ENCODE data around the gene CREB3L2. TPM values are rescaled to one million over a fixed set of nuclear protein-coding genes. Genes with fewer than 3 reads are reported as not detected.

The CREB3L2 gene
- polyA plus RNA-seq, 3 donors: 6.9 to 12.9 (median 11.9) TPM

GRCh38 chr7:137904833-137905232 lies 97.1 kb downstream of the CREB3L2 start:
- peaks cover 2 to 10% of the 10 kb centered on the region in 2 donors for H3K4me1 ChIP-seq (ENCODE audit: control insufficient read depth in 1 of 2, insufficient read depth in 2 of 2, low read length in 2 of 2)
- Mint-ChIP-seq H3K27me3 (ENCODE audit: low read depth in 3 of 3) (peaks cover 0 to 3% (median 0%) of the 10 kb centered on the region in 3 donors), H3K4me1 (peaks cover 10% of the 10 kb centered on the region), H3K9me3 (peaks cover 0 to 2% (median 0%) of the 10 kb centered on the region in 7 donors), H3K27ac (peak overlapping the region in 6 of 7 donors; percentile 18 to 82 (median 78)), H3K4me3 (no peak overlapping the region), H3K36me3 (peaks cover 65 to 87% of the 10 kb centered on the region in 2 donors)
- H3K4me3 ChIP-seq (replicated peaks in 1 of 3; ENCODE audit: low read depth in 2 of 3, low read length in 3 of 3): no peak overlapping the region
- no peaks in the 10 kb centered on the region for H3K79me2 ChIP-seq (ENCODE audit: insufficient read depth, low read length)
- intact Hi-C loops (cut with micrococcal nuclease): loop anchor here in 1 of 2 donors (10.0 kb wide), 1 partner anchor 830 kb away; no protein-coding TSS in a partner anchor
- no peaks in the 10 kb centered on the region for H3K9me3 ChIP-seq (replicated peaks in 1 of 2; ENCODE audit: control insufficient read depth in 1 of 2, insufficient read depth in 1 of 2, low read length in 2 of 2)
- H3K27ac ChIP-seq (ENCODE audit: low read depth in 1 of 2, low read length in 2 of 2): no peak overlapping the region
- H3K9ac ChIP-seq (ENCODE audit: insufficient read depth, low read length, poor library complexity, severe bottlenecking): no peak overlapping the region
- TF ChIP-seq CTCF (IDR thresholded peaks at IDR 0.05): no peak
- H3K4me2 ChIP-seq (replicated peaks; ENCODE audit: extremely low read depth, low read length, poor library complexity, severe bottlenecking): no peak overlapping the region
- no peaks in the 10 kb centered on the region for H3K27me3 ChIP-seq (ENCODE audit: control insufficient read depth in 2 of 2, insufficient read depth in 2 of 2, low read length in 2 of 2)
- no CpG with 5 or more reads among the region's 1 CpG for WGBS (ENCODE audit: insufficient coverage)
- H2AFZ ChIP-seq (ENCODE audit: insufficient read depth, low read depth, low read length, poor library complexity, severe bottlenecking): no peak overlapping the region
- DNase-seq: no peak
- H3K36me3 ChIP-seq (replicated peaks in 1 of 2; ENCODE audit: control insufficient read depth in 1 of 2, insufficient read depth in 2 of 2, low read length in 2 of 2): peaks cover 53 to 92% of the 10 kb centered on the region in 2 donors
- H4K20me1 ChIP-seq (ENCODE audit: insufficient read depth, low read length): no peaks in the 10 kb centered on the region

DNA sequence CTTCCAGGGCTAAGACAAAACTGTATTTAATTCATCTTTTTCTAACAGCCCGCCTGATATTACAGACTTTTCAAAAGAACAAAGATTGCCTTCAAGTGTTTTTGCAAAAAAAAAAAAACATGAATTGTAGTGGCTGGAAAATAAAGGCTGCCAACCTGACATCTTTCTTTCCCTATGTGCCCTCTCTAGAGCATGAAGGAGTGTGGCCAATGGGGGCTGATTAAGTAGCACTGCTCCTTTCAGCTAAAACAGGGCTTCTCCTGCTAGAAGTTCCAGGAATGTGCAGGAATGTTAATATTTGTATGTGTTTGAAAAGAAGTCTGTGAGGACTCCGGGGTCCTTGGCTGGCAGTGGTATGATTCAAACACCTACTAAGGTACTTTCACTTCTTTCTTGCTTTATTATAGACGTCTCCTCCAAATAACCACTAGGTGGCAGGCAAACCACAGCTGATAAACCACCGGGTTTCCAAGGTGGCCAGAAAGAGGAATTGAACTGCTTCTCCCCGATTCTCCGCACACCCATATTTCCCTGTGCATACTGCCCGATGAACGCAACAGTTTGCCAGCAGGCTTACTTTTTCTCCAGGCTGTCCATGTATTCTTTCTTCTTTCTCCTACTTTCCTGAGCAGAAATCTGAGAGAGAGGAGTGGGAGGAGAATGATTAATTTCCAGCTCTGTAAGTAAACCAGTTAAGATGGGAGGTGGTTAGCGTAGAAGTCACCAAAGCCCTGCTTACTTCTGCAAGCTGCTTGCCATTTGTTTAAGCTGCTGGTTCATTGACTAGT lies 98.3 kb downstream of the CREB3L2 start:
- H3K4me1 Mint-ChIP-seq: peaks cover 22% of the 10 kb centered on the region
- H3K4me3 Mint-ChIP-seq: no peak overlapping the region
- H4K20me1 ChIP-seq (ENCODE audit: insufficient read depth, low read length): no peaks in the 10 kb centered on the region
- DNase-seq: peak; percentile 73 to 83 (median 79)
- no peaks in the 10 kb centered on the region for H3K79me2 ChIP-seq (ENCODE audit: insufficient read depth, low read length)
- no peak overlapping the region for H3K4me3 ChIP-seq (replicated peaks in 1 of 3; ENCODE audit: low read depth in 2 of 3, low read length in 3 of 3)
- H3K4me2 ChIP-seq (replicated peaks; ENCODE audit: extremely low read depth, low read length, poor library complexity, severe bottlenecking): peak overlapping the region; percentile 50
- H3K36me3 Mint-ChIP-seq: peaks cover 59 to 78% of the 10 kb centered on the region in 2 donors
- peaks cover 0 to 3% (median 0%) of the 10 kb centered on the region in 3 donors for H3K27me3 Mint-ChIP-seq (ENCODE audit: low read depth in 3 of 3)
- H2AFZ ChIP-seq (ENCODE audit: insufficient read depth, low read depth, low read length, poor library complexity, severe bottlenecking): peak overlapping the region; percentile 63
- peaks cover 42 to 79% of the 10 kb centered on the region in 2 donors for H3K36me3 ChIP-seq (replicated peaks in 1 of 2; ENCODE audit: control insufficient read depth in 1 of 2, insufficient read depth in 2 of 2, low read length in 2 of 2)
- peak overlapping the region in 5 of 7 donors; percentile 46 to 75 (median 60) for H3K27ac Mint-ChIP-seq
- H3K27ac ChIP-seq (ENCODE audit: low read depth in 1 of 2, low read length in 2 of 2): peak overlapping the region in 1 of 2 donors; percentile 18
- 0% methylated on average over 1 of the region's 9 CpGs for WGBS (ENCODE audit: insufficient coverage)
- H3K27me3 ChIP-seq (ENCODE audit: control insufficient read depth in 2 of 2, insufficient read depth in 2 of 2, low read length in 2 of 2): no peaks in the 10 kb centered on the region
- peaks cover 0 to 4% (median 0%) of the 10 kb centered on the region in 7 donors for H3K9me3 Mint-ChIP-seq
- peak; percentile 87 for TF ChIP-seq CTCF (IDR thresholded peaks at IDR 0.05)
- intact Hi-C loops (cut with micrococcal nuclease): loop anchor here (2.0 to 10.0 kb wide), 3 partner anchors 105 to 835 kb away; no protein-coding TSS in a partner anchor
- peaks cover 11 to 23% of the 10 kb centered on the region in 2 donors for H3K4me1 ChIP-seq (ENCODE audit: control insufficient read depth in 1 of 2, insufficient read depth in 2 of 2, low read length in 2 of 2)
- no peak overlapping the region for H3K9ac ChIP-seq (ENCODE audit: insufficient read depth, low read length, poor library complexity, severe bottlenecking)
- H3K9me3 ChIP-seq (replicated peaks in 1 of 2; ENCODE audit: control insufficient read depth in 1 of 2, insufficient read depth in 1 of 2, low read length in 2 of 2): no peaks in the 10 kb centered on the region

Measured in CD14-positive monocyte (primary cell).